IMR-90 (cell line): ENCODE results near the gene HS3ST5. TPM values are rescaled to one million over a fixed set of nuclear protein-coding genes. Genes with fewer than 3 reads are reported as not detected.

ENCODE experiments used
- ATAC-seq: fragments of 200-7000 bp; cut with Tn5 transposase; 2 replicates; pipeline ENCODE4 v1.9.1; 2020; ENCODE audit warnings: low read depth, mild to moderate bottlenecking, moderate library complexity
- BruUV-seq: library from RNA; stranded (reverse); fragments of 400-500 nt; replicated peaks from 2 replicates; lab custom pipeline; 2021; lab: Mats Ljungman, UMichigan
- CTCF ChIA-PET: fragments of 300-600 bp; formaldehyde crosslinking; extraction: SDS; loops from one replicate; lab custom pipeline; 2021; ENCODE audit warnings: antibody characterized with exemption; lab: Yijun Ruan, JAX
- POLR2A ChIA-PET: fragments of 300-600 bp; sonication (Branson Sonifier 250); formaldehyde crosslinking; loops from one replicate; lab custom pipeline; 2022; ENCODE audit warnings: antibody characterized with exemption; ENCODE audit not compliant: unreplicated experiment; lab: Charles Lee
- DNase-seq: peaks from one replicate; pipeline ENCODE4 v3.0.0; 2013
- H2AFZ ChIP-seq: replicated peaks from 2 replicates; pipeline ENCODE3; 2013; ENCODE audit warnings: low read length, mild to moderate bottlenecking; ENCODE audit not compliant: poor library complexity
- H2AK5ac ChIP-seq: 2 replicates; pipeline ENCODE4 v1.6.1; 2013; ENCODE audit warnings: low read depth, low read length, inconsistent platforms
- H2AK9ac ChIP-seq: replicated peaks from 2 replicates; pipeline ENCODE3; 2013; ENCODE audit warnings: mild to moderate bottlenecking, low read depth, low read length, moderate library complexity; ENCODE audit not compliant: poor library complexity
- H2BK120ac ChIP-seq: 2 replicates; pipeline ENCODE4 v1.6.1; 2013; ENCODE audit warnings: low read depth, low read length, inconsistent platforms
- H2BK15ac ChIP-seq: 3 replicates; pipeline ENCODE4 v1.6.1; 2013; ENCODE audit warnings: low read depth, low read length, inconsistent platforms
- H2BK20ac ChIP-seq: 2 replicates; pipeline ENCODE4 v1.6.1; 2013; ENCODE audit warnings: low read depth, mild to moderate bottlenecking, inconsistent platforms, low read length, moderate library complexity
- H2BK5ac ChIP-seq: 2 replicates; pipeline ENCODE4 v1.6.1; 2013; ENCODE audit warnings: mild to moderate bottlenecking, low read depth, low read length, inconsistent platforms; ENCODE audit not compliant: poor library complexity, severe bottlenecking
- H3K14ac ChIP-seq: replicated peaks from 2 replicates; pipeline ENCODE4 v1.6.1; 2013; ENCODE audit warnings: low read depth, low read length, inconsistent platforms
- H3K18ac ChIP-seq: 2 replicates; pipeline ENCODE4 v1.6.1; 2013; ENCODE audit warnings: low read depth, low read length, control low read depth
- H3K23ac ChIP-seq: 2 replicates; pipeline ENCODE4 v1.6.1; 2013; ENCODE audit warnings: low read depth, low read length, inconsistent platforms
- H3K27ac ChIP-seq: 2 replicates; pipeline ENCODE4 v1.5.1; 2013; ENCODE audit warnings: mild to moderate bottlenecking, control low read depth, low read length; ENCODE audit not compliant: insufficient read depth
- H3K27me3 ChIP-seq: 2 replicates; pipeline ENCODE4 v1.6.1; 2013; ENCODE audit warnings: low read length; ENCODE audit not compliant: control insufficient read depth, insufficient read depth
- H3K36me3 ChIP-seq: 2 replicates; pipeline ENCODE4 v1.6.1; 2013; ENCODE audit warnings: low read length, mixed read lengths; ENCODE audit not compliant: control insufficient read depth, insufficient read depth
- H3K4ac ChIP-seq: 2 replicates; pipeline ENCODE4 v1.6.1; 2013; ENCODE audit warnings: low read depth, low read length, inconsistent platforms
- H3K4me1 ChIP-seq: 2 replicates; pipeline ENCODE4 v1.6.1; 2013; ENCODE audit warnings: low read length, mixed read lengths; ENCODE audit not compliant: control insufficient read depth, insufficient read depth
- H3K4me2 ChIP-seq: 2 replicates; pipeline ENCODE4 v1.6.1; 2013; ENCODE audit warnings: low read depth, mild to moderate bottlenecking, control low read depth, low read length, moderate library complexity
- H3K4me3 ChIP-seq: 2 replicates; pipeline ENCODE4 v1.5.1; 2013; ENCODE audit warnings: low read depth, mild to moderate bottlenecking, control low read depth, low read length, moderate library complexity; ENCODE audit not compliant: insufficient read depth
- H3K56ac ChIP-seq: 2 replicates; pipeline ENCODE4 v1.6.1; 2013; ENCODE audit warnings: low read length, inconsistent platforms; ENCODE audit not compliant: insufficient read depth; ENCODE audit errors: extremely low read depth
- H3K79me1 ChIP-seq, 2 experiments: 2 replicates each; pipeline ENCODE4 v1.6.1; 2013; ENCODE audit warnings: low read length in 2 of 2, inconsistent platforms in 1 of 2, low read depth in 1 of 2
- H3K9ac ChIP-seq: 2 replicates; pipeline ENCODE4 v1.6.1; 2013; ENCODE audit warnings: low read depth, low read length, control low read depth
- H3K9me1 ChIP-seq: 2 replicates; pipeline ENCODE4 v1.6.1; 2013; ENCODE audit warnings: low read length, inconsistent platforms; ENCODE audit not compliant: insufficient read depth
- H3K9me3 ChIP-seq: 2 replicates; pipeline ENCODE4 v1.6.1; 2013; ENCODE audit warnings: low read length; ENCODE audit not compliant: control insufficient read depth, insufficient read depth
- H4K20me1 ChIP-seq: 2 replicates; pipeline ENCODE4 v1.6.1; 2013; ENCODE audit warnings: low read length, inconsistent platforms; ENCODE audit not compliant: insufficient read depth
- H4K5ac ChIP-seq: 2 replicates; pipeline ENCODE4 v1.6.1; 2013; ENCODE audit warnings: mild to moderate bottlenecking, low read depth, low read length, control low read depth
- H4K8ac ChIP-seq, 2 experiments: 2 replicates each; pipeline ENCODE4 v1.6.1; 2013; ENCODE audit warnings: low read depth in 2 of 2, low read length in 2 of 2, control low read depth in 1 of 2, inconsistent platforms in 1 of 2
- H4K91ac ChIP-seq: 2 replicates; pipeline ENCODE4 v1.6.1; 2013; ENCODE audit warnings: low read depth, low read length, inconsistent platforms; ENCODE audit not compliant: insufficient read depth
- BHLHE40 ChIP-seq: fragments of 150-350 bp; IDR thresholded peaks from 2 replicates; pipeline ENCODE4 v1.6.1; 2016; ENCODE audit warnings: mild to moderate bottlenecking, low read depth, low read length
- ELK1 ChIP-seq: fragments of 150-350 bp; IDR thresholded peaks from 2 replicates; pipeline ENCODE4 v1.6.1; 2016; ENCODE audit warnings: low read depth, mild to moderate bottlenecking, low read length, moderate library complexity, borderline replicate concordance
- FOS ChIP-seq: fragments of 150-350 bp; IDR thresholded peaks from 2 replicates; pipeline ENCODE4 v1.6.1; 2016; ENCODE audit warnings: low read depth, low read length
- MAFK ChIP-seq: IDR thresholded peaks from 2 replicates; pipeline ENCODE4 v1.6.1; 2012; ENCODE audit warnings: low read depth, low read length, improper control_type of control experiment
- MAZ ChIP-seq: IDR thresholded peaks from 2 replicates; pipeline ENCODE4 v1.6.1; 2012; ENCODE audit warnings: low read depth, mild to moderate bottlenecking, low read length, improper control_type of control experiment, moderate library complexity, borderline replicate concordance
- MXI1 ChIP-seq: IDR thresholded peaks from 2 replicates; pipeline ENCODE4 v1.6.1; 2012; ENCODE audit warnings: low read depth, mild to moderate bottlenecking, low read length, moderate library complexity, borderline replicate concordance
- NFE2L2 ChIP-seq: fragments of 150-350 bp; IDR thresholded peaks from 2 replicates; pipeline ENCODE4 v1.6.1; 2016; ENCODE audit warnings: low read depth, mild to moderate bottlenecking, low read length
- POLR2A ChIP-seq: IDR thresholded peaks from 2 replicates; pipeline ENCODE4 v1.6.1; 2012; ENCODE audit warnings: mild to moderate bottlenecking, low read depth, low read length
- RAD21 ChIP-seq: IDR thresholded peaks from 2 replicates; pipeline ENCODE4 v1.6.1; 2012; ENCODE audit warnings: low read length, improper control_type of control experiment
- RCOR1 ChIP-seq: IDR thresholded peaks from 2 replicates; pipeline ENCODE4 v1.6.1; 2012; ENCODE audit warnings: mild to moderate bottlenecking, low read length, improper control_type of control experiment; ENCODE audit not compliant: insufficient replicate concordance
- RFX5 ChIP-seq: IDR thresholded peaks from 2 replicates; pipeline ENCODE4 v1.8.0; 2012; ENCODE audit warnings: low read depth, mild to moderate bottlenecking, low read length, moderate library complexity
- SMC3 ChIP-seq: fragments of 150-350 bp; IDR thresholded peaks from 2 replicates; pipeline ENCODE4 v1.6.1; 2016; ENCODE audit warnings: low read depth, mild to moderate bottlenecking, antibody characterized with exemption, low read length, moderate library complexity
- USF2 ChIP-seq: fragments of 150-350 bp; IDR thresholded peaks from 2 replicates; pipeline ENCODE4 v1.6.1; 2017; ENCODE audit warnings: mild to moderate bottlenecking, antibody characterized with exemption, low read length, low read depth
- WGBS, 2 experiments: methylation state at CpG; one replicate each; pipeline versions ENCODE4 v1.1.5 to v1.1.7; 2013; ENCODE audit warnings: missing lambda C conversion rate in 2 of 2; ENCODE audit not compliant: insufficient read length in 1 of 2; ENCODE audit errors: extremely low coverage in 2 of 2; 5-methylcytosine and 5-hydroxymethylcytosine counted together
- dilution Hi-C: fragments of 300-500 bp; cut with HindIII; formaldehyde crosslinking; loops from one replicate; pipeline ENCODE4 v1.14.3; 2018; ENCODE audit warnings: low sequenced_read_pairs; ENCODE audit not compliant: unreplicated experiment
- in situ Hi-C: fragments of 300-500 bp; cut with MboI; formaldehyde crosslinking; loops from 3 replicates; pipeline ENCODE4 v1.14.3; 2019; ENCODE audit warnings: low sequenced_read_pairs, inconsistent platforms, mixed read lengths
- intact Hi-C: fragments of 100-400 bp; cut with micrococcal nuclease; formaldehyde crosslinking; loops from 2 replicates; pipeline ENCODE4 v1.10.0; 2022
- polyA plus RNA-seq, 3 experiments: library from polyadenylated mRNA; depleted of rRNA; stranded (reverse); fragments of >200 nt; gene quantifications; 2 replicates each; pipeline ENCODE4 v1.2.3, GENCODE V29; 2012; ENCODE audit warnings: low replicate concordance in 1 of 3
- total RNA-seq: library from RNA; depleted of rRNA; stranded (reverse); fragments of >200 nt; gene quantifications from 2 replicates; pipeline ENCODE4 v1.2.3, GENCODE V29; 2012
- TF ChIP-seq, protein P1 (sequence below): conservative IDR thresholded peaks from 2 replicates; pipeline ENCODE4 v1.5.1; 2012; ENCODE audit warnings: mild to moderate bottlenecking, low read depth, low read length, improper control_type of control experiment

Gene HS3ST5
- total and polyA plus RNA-seq, 2 of the 4 experiments (the other 2 are of a cell fraction) = not detected

DNA sequence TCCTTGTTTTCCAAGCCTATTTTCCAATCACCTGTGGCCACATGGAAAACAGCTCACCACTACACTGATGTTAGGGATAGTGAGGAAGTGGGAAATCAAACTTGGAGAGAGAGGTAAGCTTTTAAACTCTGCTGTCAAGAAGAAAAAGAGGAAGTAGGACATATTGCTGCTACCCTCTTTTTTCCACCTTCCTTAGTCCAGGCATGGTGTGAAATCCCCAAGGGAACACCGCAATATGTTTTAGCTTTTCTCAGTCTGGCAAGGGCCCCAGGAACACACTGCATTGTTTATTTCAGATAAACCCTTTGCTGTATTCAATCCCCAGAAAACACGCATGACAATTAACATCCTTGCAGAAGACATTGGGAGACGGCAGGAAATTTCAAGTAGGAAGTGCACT lies 61.3 kb downstream of the HS3ST5 start:
- Histone ChIP-seq H3K9me3 (no peaks in the 10 kb centered on the region), H3K27ac (no peak overlapping the region), H4K8ac (no peak overlapping the region), H2AK5ac (no peak overlapping the region), H3K9ac (no peak overlapping the region), H3K4me3 (no peak overlapping the region), H3K56ac (no peak overlapping the region), H2BK5ac (no peak overlapping the region), H3K23ac (no peak overlapping the region), H3K4ac (no peak overlapping the region), H2BK120ac (no peak overlapping the region), H2AFZ (no peak overlapping the region), H3K4me1 (no peaks in the 10 kb centered on the region), H3K79me1 (no peaks in the 10 kb centered on the region), H4K5ac (no peak overlapping the region), H3K9me1 (no peaks in the 10 kb centered on the region), H4K91ac (no peak overlapping the region), H3K18ac (no peak overlapping the region), H3K36me3 (no peaks in the 10 kb centered on the region), H2AK9ac (no peak overlapping the region), H3K4me2 (no peak overlapping the region), H2BK20ac (no peak overlapping the region), H3K14ac (no peak overlapping the region), H2BK15ac (no peak overlapping the region), H4K20me1 (no peaks in the 10 kb centered on the region), H3K27me3 (peaks cover 7% of the 10 kb centered on the region)
- dilution Hi-C loops = no loop called here
- BruUV-seq = no TSS peak
- intact Hi-C loops = no loop called here
- in situ Hi-C loops = loop anchor here (25.0 kb wide), 1 partner anchor 294 kb away; no protein-coding TSS in a partner anchor
- ATAC-seq = no peak
- no CpG with 5 or more reads among the region's 3 CpGs for WGBS, 2 experiments
- POLR2A ChIA-PET = no interaction called here
- CTCF ChIA-PET = no interaction called here
- no peak for DNase-seq
- TF ChIP-seq ELK1 (no peak), MAZ (no peak), MAFK (no peak), USF2 (no peak), NFE2L2 (no peak), SMC3 (no peak), POLR2A (no peak), MXI1 (no peak), BHLHE40 (no peak), RFX5 (no peak), FOS (no peak), RCOR1 (no peak), RAD21 (no peak)
- TF ChIP-seq, protein P1, sequence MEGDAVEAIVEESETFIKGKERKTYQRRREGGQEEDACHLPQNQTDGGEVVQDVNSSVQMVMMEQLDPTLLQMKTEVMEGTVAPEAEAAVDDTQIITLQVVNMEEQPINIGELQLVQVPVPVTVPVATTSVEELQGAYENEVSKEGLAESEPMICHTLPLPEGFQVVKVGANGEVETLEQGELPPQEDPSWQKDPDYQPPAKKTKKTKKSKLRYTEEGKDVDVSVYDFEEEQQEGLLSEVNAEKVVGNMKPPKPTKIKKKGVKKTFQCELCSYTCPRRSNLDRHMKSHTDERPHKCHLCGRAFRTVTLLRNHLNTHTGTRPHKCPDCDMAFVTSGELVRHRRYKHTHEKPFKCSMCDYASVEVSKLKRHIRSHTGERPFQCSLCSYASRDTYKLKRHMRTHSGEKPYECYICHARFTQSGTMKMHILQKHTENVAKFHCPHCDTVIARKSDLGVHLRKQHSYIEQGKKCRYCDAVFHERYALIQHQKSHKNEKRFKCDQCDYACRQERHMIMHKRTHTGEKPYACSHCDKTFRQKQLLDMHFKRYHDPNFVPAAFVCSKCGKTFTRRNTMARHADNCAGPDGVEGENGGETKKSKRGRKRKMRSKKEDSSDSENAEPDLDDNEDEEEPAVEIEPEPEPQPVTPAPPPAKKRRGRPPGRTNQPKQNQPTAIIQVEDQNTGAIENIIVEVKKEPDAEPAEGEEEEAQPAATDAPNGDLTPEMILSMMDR = no peak
